ENCODE data around the gene ROPN1L.

Gene ROPN1L

GRCh38 chr5:10445352-10445751 is 3.7 kb downstream of the ROPN1L start:
- TF ChIP-seq CTCF (conservative IDR thresholded peaks at IDR 0.05; ENCODE audit: low read length): no peak
- TF ChIP-seq EZH2phosphoT487 (IDR thresholded peaks at IDR 0.05; ENCODE audit: borderline replicate concordance): no peak
- Histone ChIP-seq H3K36me3 (ENCODE audit: insufficient read depth, low read length) (no peaks in the 10 kb centered on the region), H3K27me3 (ENCODE audit: insufficient read depth, low read length, poor library complexity, severe bottlenecking) (no peaks in the 10 kb centered on the region), H3K4me2 (ENCODE audit: low read depth, low read length, poor library complexity, severe bottlenecking) (peak overlapping the region; percentile 87), H3K9ac (ENCODE audit: low read depth, low read length, poor library complexity, severe bottlenecking) (peak overlapping the region; percentile 60), H3F3A (ENCODE audit: low read depth) (no peaks in the 10 kb centered on the region), H3K79me2 (ENCODE audit: insufficient read depth, low read length) (no peaks in the 10 kb centered on the region), H2AFZ (ENCODE audit: low read length) (no peak overlapping the region), H3K4me3 (ENCODE audit: low read length, poor library complexity, severe bottlenecking) (peak overlapping the region; percentile 64), H3K9me2 (replicated peaks; ENCODE audit: low read depth, low read length) (no peaks in the 10 kb centered on the region), H3K9me3 (ENCODE audit: insufficient read depth, low read depth, low read length) (no peaks in the 10 kb centered on the region), H4K20me1 (ENCODE audit: insufficient read depth, low read length, poor library complexity, severe bottlenecking) (no peaks in the 10 kb centered on the region), H3K4me1 (ENCODE audit: insufficient read depth, low read length, poor library complexity, severe bottlenecking) (peaks cover 54% of the 10 kb centered on the region)

- Histone ChIP-seq H4K20me1 (ENCODE audit: insufficient read depth, low read length, poor library complexity, severe bottlenecking) (no peaks in the 10 kb centered on the region), H3K4me1 (ENCODE audit: insufficient read depth, low read length, poor library complexity, severe bottlenecking) (peaks cover 57% of the 10 kb centered on the region), H3K9me3 (ENCODE audit: insufficient read depth, low read depth, low read length) (no peaks in the 10 kb centered on the region), H3F3A (ENCODE audit: low read depth) (no peaks in the 10 kb centered on the region), H3K9me2 (replicated peaks; ENCODE audit: low read depth, low read length) (no peaks in the 10 kb centered on the region), H2AFZ (ENCODE audit: low read length) (0 out of 2 replicates have a peak overlapping the region, but pooled peaks have one; percentile 11), H3K9ac (ENCODE audit: low read depth, low read length, poor library complexity, severe bottlenecking) (peak overlapping the region; percentile 35), H3K79me2 (ENCODE audit: insufficient read depth, low read length) (no peaks in the 10 kb centered on the region), H3K27me3 (ENCODE audit: insufficient read depth, low read length, poor library complexity, severe bottlenecking) (no peaks in the 10 kb centered on the region), H3K4me3 (ENCODE audit: low read length, poor library complexity, severe bottlenecking) (no peak overlapping the region), H3K36me3 (ENCODE audit: insufficient read depth, low read length) (no peaks in the 10 kb centered on the region), H3K4me2 (ENCODE audit: low read depth, low read length, poor library complexity, severe bottlenecking) (peak overlapping the region; percentile 87)
- TF ChIP-seq CTCF (conservative IDR thresholded peaks at IDR 0.05; ENCODE audit: low read length) (no peak), EZH2phosphoT487 (IDR thresholded peaks at IDR 0.05; ENCODE audit: borderline replicate concordance) (no peak)
Observed at GRCh38 chr5:10446490-10446889, 4.8 kb downstream of the ROPN1L start.

- Histone ChIP-seq H3K9ac (ENCODE audit: low read depth, low read length, poor library complexity, severe bottlenecking) (no peak overlapping the region), H3K79me2 (ENCODE audit: insufficient read depth, low read length) (no peaks in the 10 kb centered on the region), H3F3A (ENCODE audit: low read depth) (no peaks in the 10 kb centered on the region), H3K27me3 (ENCODE audit: insufficient read depth, low read length, poor library complexity, severe bottlenecking) (no peaks in the 10 kb centered on the region), H3K4me2 (ENCODE audit: low read depth, low read length, poor library complexity, severe bottlenecking) (no peak overlapping the region), H4K20me1 (ENCODE audit: insufficient read depth, low read length, poor library complexity, severe bottlenecking) (no peaks in the 10 kb centered on the region), H3K36me3 (ENCODE audit: insufficient read depth, low read length) (no peaks in the 10 kb centered on the region), H3K4me1 (ENCODE audit: insufficient read depth, low read length, poor library complexity, severe bottlenecking) (peaks cover 59% of the 10 kb centered on the region), H3K9me2 (replicated peaks; ENCODE audit: low read depth, low read length) (no peaks in the 10 kb centered on the region), H3K4me3 (ENCODE audit: low read length, poor library complexity, severe bottlenecking) (no peak overlapping the region), H3K9me3 (ENCODE audit: insufficient read depth, low read depth, low read length) (no peaks in the 10 kb centered on the region), H2AFZ (ENCODE audit: low read length) (0 out of 2 replicates have a peak overlapping the region, but pooled peaks have one; percentile 11)
- TF ChIP-seq EZH2phosphoT487 (IDR thresholded peaks at IDR 0.05; ENCODE audit: borderline replicate concordance): no peak
- no peak for TF ChIP-seq CTCF (conservative IDR thresholded peaks at IDR 0.05; ENCODE audit: low read length)
Observed at GRCh38 chr5:10447041-10447440, 5.4 kb downstream of the ROPN1L start.
